HuH-7.5 (cell line): Measurements from ENCODE around the gene IFT88.

ENCODE experiments used
- DNase-seq: peaks from one replicate; pipeline ENCODE4 v3.0.0; 2011; ENCODE audit warnings: low spot score

The IFT88 gene

GRCh38 chr13:20566468-20566897, 474 bp upstream of the IFT88 start:
- DNase-seq = peak; percentile 32

DNA sequence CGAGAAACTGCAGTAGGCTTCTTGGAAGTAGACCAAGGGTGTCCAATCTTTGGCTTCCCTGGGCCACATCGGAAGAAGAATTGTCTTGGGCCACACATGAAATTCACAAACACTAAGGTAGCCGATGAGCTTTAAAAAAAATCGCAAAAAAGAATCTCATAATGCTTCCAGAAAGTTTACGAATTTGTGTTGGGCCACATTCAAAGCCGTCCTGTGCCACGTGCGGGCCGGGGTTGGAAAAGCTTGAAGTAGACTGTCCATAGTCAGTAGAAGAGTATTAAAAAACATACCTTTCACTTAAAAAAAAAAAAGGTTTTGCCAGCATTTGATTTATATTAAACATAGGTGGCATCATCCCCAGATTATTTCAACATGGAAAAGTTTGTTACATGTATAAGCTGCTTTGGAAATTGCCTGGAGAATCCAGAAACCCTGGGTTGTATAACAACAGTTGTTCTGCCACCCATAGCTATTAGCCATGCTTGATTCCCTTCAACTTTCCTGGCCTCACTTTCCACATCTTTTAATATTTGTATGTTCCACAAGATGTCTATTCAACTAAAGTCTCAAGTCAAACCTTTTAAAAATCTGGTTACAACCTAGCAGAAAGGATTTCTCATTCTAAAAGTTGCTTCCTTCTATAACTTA, 1.0 kb downstream of the IFT88 start:
- no peak for DNase-seq

GRCh38 chr13:20570517-20570916, 3.6 kb downstream of the IFT88 start:
- no peak for DNase-seq

GRCh38 chr13:20571676-20572075, 4.7 kb downstream of the IFT88 start:
- DNase-seq = no peak

DNA sequence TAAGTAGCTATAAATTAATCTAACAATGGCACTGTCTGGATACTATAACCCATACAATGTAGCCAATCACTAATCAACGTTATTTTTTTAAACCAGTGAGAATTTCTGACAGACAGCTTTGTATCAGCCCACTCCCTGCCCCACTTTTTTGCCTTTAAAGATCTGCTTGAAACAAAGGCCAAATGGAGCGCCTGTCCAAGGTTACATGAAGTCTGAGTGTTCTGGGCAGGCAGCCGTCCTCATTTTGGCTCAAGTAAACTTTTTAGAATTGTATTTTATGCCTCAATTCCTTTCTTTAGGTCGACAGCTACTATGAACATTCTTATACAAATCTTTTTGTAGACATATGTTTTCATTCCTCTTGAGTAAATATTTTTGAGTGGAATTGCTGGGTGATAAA, 6.2 kb downstream of the IFT88 start:
- no peak for DNase-seq

- no peak for DNase-seq
Measured at GRCh38 chr13:20573636-20574035, 6.7 kb downstream of the IFT88 start.

- DNase-seq = no peak
Measured at GRCh38 chr13:20579191-20579590, 12.2 kb downstream of the IFT88 start.

DNA sequence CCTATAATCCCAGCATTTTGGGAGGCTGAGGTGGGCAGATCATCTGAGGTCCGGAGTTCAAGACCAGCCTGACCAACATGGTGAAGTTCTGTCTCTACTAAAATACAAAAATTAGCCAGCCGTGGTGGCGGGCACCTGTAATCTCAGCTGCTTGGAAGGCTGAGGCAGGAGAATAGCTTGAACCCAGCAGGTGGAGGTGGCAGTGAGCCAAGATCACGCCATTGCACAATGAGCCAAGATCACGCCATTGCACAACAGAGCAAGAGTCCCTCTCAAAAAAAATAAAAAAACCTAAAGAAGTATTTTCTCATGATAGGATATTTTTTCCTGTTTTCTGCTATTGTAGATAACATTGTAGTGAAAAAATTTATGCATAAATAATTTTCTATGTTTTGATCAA, 13.3 kb downstream of the IFT88 start:
- DNase-seq = no peak

- DNase-seq = no peak
Measured at GRCh38 chr13:20582026-20582425, 15.1 kb downstream of the IFT88 start.

GRCh38 chr13:20583803-20584293, 16.9 kb downstream of the IFT88 start:
- no peak for DNase-seq

- no peak for DNase-seq
Measured at GRCh38 chr13:20585371-20585770, 18.4 kb downstream of the IFT88 start.

DNA sequence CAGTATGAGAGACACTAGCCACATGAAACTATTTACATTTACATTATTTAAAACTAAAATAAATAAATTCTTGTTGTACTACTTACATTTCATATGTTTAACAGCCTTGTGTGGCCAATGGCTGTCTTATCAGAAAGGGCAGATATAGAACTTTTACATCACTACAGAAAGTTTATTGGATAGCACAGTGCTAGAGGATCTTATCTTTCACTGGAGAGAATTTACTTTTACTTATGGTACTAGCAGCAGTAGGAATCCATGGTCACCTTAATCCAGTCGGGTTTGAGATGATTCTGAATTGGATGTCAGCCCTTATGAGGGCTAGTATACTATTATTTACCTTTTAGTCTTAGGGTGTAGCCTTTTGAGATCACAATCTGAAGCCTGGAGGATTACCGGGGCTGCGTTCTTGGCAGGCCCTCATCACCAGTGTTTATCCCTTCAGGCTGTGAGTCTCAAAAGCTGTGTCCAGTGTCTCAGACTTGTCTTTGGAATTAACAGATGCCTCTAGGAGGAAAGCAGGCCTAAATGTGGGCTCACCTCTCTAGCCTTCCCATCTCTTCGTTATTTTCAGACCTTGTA, 21.7 kb downstream of the IFT88 start:
- no peak for DNase-seq

GRCh38 chr13:20590561-20590960, 23.6 kb downstream of the IFT88 start:
- DNase-seq = no peak

DNA sequence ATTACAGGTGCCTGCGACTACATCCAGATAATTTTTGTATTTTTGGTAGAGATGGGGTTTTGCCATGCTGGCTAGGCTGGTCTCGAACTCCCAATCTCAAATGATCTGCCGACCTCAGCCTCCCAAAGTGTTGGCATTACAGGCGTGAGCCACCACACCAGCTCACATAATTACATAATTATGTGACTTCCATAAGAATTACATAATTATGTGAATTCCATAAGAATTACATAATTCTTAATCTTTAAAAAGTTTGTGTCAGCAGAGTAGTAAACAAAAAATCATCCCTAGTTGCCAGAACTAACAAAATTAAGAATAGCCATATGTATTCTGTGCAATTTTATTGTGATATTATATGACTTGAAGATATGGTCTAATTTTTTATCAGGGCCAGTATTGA, 25.6 kb downstream of the IFT88 start:
- no peak for DNase-seq

DNA sequence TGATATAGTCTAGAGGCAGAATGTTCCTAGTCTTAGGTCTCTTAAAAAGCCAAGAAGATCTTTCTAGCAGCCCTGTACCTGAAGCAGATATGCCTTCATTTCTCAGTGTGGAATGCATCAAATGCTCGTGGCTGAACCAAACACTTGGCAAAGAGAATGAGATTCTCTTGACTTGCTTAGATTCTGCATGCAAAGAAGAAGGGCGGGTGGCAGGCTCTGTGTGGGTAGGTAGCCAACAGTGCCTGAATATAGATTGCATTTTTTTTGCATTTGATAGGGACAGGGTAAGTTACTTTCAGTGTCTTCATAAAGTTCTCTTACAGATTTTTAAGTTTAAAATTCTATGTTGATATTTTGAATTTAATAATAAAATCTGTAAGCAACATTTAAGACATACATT, 27.3 kb downstream of the IFT88 start:
- DNase-seq = no peak

DNA sequence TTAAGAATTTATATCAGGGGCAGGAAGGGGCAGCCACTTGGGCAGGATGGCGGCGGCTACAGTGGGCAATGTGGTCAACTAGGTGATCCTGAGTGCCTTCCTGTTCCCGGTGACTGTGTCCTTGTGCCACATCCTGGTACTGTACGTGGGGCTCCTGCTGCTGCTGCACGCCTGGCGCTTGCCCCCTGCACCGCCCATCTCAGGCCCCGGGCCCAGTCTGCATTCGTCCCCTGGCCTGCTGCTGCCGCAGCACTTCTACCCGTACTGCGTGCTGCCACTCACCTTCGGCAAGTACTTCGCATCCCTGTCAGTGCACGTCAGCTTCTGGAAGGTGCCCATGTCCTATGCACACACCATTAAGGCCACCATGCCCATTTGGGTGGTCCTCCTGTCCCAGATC, 40.1 kb downstream of the IFT88 start:
- no peak for DNase-seq

- no peak for DNase-seq
Measured at GRCh38 chr13:20608438-20609020, 41.6 kb downstream of the IFT88 start.

- DNase-seq = no peak
Measured at GRCh38 chr13:20609145-20609544, 42.2 kb downstream of the IFT88 start.

GRCh38 chr13:20610006-20610405, 43.0 kb downstream of the IFT88 start:
- DNase-seq = no peak

GRCh38 chr13:20616059-20616797, 49.3 kb downstream of the IFT88 start:
- DNase-seq = no peak

DNA sequence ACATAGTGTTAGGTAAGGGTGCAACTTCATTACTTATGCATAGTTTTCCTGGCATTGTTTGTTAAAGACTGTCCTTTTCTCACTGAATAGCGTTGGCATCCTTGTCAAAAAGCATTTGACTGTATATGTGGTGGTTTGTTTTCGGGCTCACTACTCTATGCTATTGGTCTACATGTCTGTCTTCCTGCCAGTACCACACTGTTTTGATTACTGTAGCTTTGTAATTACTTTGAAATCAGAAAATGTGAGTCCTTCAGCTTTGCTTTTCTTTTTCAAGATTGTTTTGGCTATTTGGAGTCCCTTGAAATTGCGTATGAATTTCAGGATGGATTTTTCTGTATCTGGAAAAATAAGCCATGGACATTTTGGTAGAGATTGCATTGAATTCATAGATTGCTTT, 56.0 kb downstream of the IFT88 start:
- no peak for DNase-seq

- DNase-seq = no peak
Measured at GRCh38 chr13:20624213-20624612, 57.3 kb downstream of the IFT88 start.

DNA sequence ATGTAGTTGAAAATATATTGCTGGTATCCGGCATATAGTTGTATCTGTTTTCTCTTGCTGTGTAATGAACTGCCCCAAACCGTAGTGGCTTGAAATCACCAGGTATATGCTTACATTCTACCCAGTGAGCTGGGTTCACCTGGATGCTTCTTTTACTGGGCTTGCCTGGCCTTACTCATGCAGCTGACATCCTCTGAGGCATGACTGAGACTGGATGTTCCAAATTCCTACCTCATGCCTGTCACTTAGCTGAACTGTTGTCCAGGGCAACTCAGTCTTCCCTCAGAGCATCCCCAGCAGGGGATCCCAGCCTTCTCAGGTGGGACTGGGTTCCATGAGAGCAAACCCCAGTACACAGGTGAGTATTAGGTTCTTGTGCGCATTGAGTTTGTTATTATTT, 66.8 kb downstream of the IFT88 start:
- no peak for DNase-seq
